H1 (cell line): ENCODE results near the gene SGK1. TPM values are rescaled to one million over a fixed set of nuclear protein-coding genes. Genes with fewer than 3 reads are reported as not detected.

ENCODE experiments used
- CTCF ChIA-PET: fragments of 300-600 bp; sonication (Branson Sonifier 250); formaldehyde crosslinking; loops from one replicate; lab custom pipeline; 2021; ENCODE audit not compliant: partially characterized antibody; lab: Charles Lee
- POLR2A ChIA-PET: fragments of 300-600 bp; sonication (Branson Sonifier 250); formaldehyde crosslinking; loops from one replicate; lab custom pipeline; 2021; ENCODE audit warnings: inconsistent platforms; ENCODE audit not compliant: partially characterized antibody; lab: Charles Lee
- DNase-seq, 2 experiments: peaks; one replicate each; pipeline versions ENCODE4 v3.0.0 to v3.0.0-alpha.2; 2010 to 2022; ENCODE audit warnings: low spot score in 2 of 2, low read depth in 1 of 2, mixed read lengths in 1 of 2
- FAIRE-seq: peaks from 2 replicates; lab custom pipeline; 2011; peaks lifted over from hg19 to GRCh38; lab: Jason Lieb, UNC
- H2AFZ ChIP-seq: 2 replicates; pipeline ENCODE4 v1.8.1; 2012; ENCODE audit warnings: low read length, inconsistent platforms
- H2AK5ac ChIP-seq: 2 replicates; pipeline ENCODE4 v1.6.1; 2013; ENCODE audit warnings: low read depth, low read length
- H2BK120ac ChIP-seq: replicated peaks from 2 replicates; pipeline ENCODE3; 2013; ENCODE audit warnings: low read depth, low read length, inconsistent platforms
- H2BK12ac ChIP-seq: 2 replicates; pipeline ENCODE4 v1.6.1; 2013; ENCODE audit warnings: low read depth, low read length
- H2BK15ac ChIP-seq: 2 replicates; pipeline ENCODE4 v1.6.1; 2013; ENCODE audit warnings: low read length
- H2BK20ac ChIP-seq: 2 replicates; pipeline ENCODE4 v1.6.1; 2013; ENCODE audit warnings: low read length
- H2BK5ac ChIP-seq: 2 replicates; pipeline ENCODE4 v1.6.1; 2013; ENCODE audit warnings: low read depth, low read length
- H3K14ac ChIP-seq: 2 replicates; pipeline ENCODE4 v1.6.1; 2013; ENCODE audit warnings: inconsistent platforms; ENCODE audit not compliant: insufficient read length
- H3K18ac ChIP-seq: 2 replicates; pipeline ENCODE4 v1.6.1; 2013; ENCODE audit warnings: low read length; ENCODE audit errors: extremely low read depth
- H3K23ac ChIP-seq: 2 replicates; pipeline ENCODE4 v1.6.1; 2013; ENCODE audit warnings: inconsistent platforms; ENCODE audit not compliant: insufficient read length
- H3K23me2 ChIP-seq: 2 replicates; pipeline ENCODE4 v1.6.1; 2013; ENCODE audit warnings: low read depth, low read length
- H3K27ac ChIP-seq: 2 replicates; pipeline ENCODE4 v1.6.1; 2011; ENCODE audit warnings: low read depth, low read length, inconsistent platforms
- H3K27me3 ChIP-seq, 4 experiments: replicated peaks in 1 of 4; 1 replicate in 1 of 4; 2 replicates in 3 of 4; pipeline versions ENCODE4 v1.6.1 to v1.8.1; 2011 to 2013; ENCODE audit warnings: low read length in 3 of 4, mild to moderate bottlenecking in 3 of 4, inconsistent platforms in 2 of 4, mixed read lengths in 2 of 4, moderate library complexity in 1 of 4; ENCODE audit not compliant: control insufficient read depth in 3 of 4, insufficient read depth in 3 of 4; ENCODE audit errors: extremely low read depth in 1 of 4
- H3K36me3 ChIP-seq, 4 experiments: 2 replicates each; pipeline versions ENCODE4 v1.6.1 to v1.8.1; 2011 to 2013; ENCODE audit warnings: mild to moderate bottlenecking in 4 of 4, low read length in 3 of 4, moderate library complexity in 2 of 4, control low read depth in 1 of 4, inconsistent platforms in 1 of 4; ENCODE audit not compliant: insufficient read depth in 4 of 4, control insufficient read depth in 2 of 4
- H3K4ac ChIP-seq: replicated peaks from 2 replicates; pipeline ENCODE3; 2013; ENCODE audit warnings: low read length, low read depth, mixed read lengths, inconsistent platforms; ENCODE audit not compliant: insufficient read length
- H3K4me1 ChIP-seq, 4 experiments: replicated peaks in 1 of 4; 1 replicate in 1 of 4; 2 replicates in 3 of 4; pipeline versions ENCODE4 v1.6.1 to v1.8.1; 2011 to 2013; ENCODE audit warnings: low read length in 3 of 4, inconsistent platforms in 2 of 4, mixed read lengths in 1 of 4; ENCODE audit not compliant: insufficient read depth in 4 of 4, control insufficient read depth in 3 of 4
- H3K4me2 ChIP-seq, 2 experiments: 2 replicates each; pipeline versions ENCODE4 v1.6.1 to v1.8.1; 2011 to 2013; ENCODE audit warnings: low read depth in 2 of 2, low read length in 2 of 2, control low read depth in 1 of 2, inconsistent platforms in 1 of 2, mild to moderate bottlenecking in 1 of 2; ENCODE audit not compliant: insufficient read depth in 1 of 2
- H3K4me3 ChIP-seq, 4 experiments: fragments of 200-600, 300-600 bp in 1 of 4; sonication (generic), shearing (Covaris generic), sonication (Bioruptor Twin) in 1 of 4; 2 replicates each; pipeline versions ENCODE4 v1.5.1 to v1.8.1; 2011 to 2016; ENCODE audit warnings: low read length in 4 of 4, low read depth in 3 of 4, control low read depth in 2 of 4, inconsistent platforms in 2 of 4, mild to moderate bottlenecking in 2 of 4, mixed read lengths in 1 of 4, moderate library complexity in 1 of 4; ENCODE audit not compliant: insufficient read depth in 2 of 4; ENCODE audit errors: extremely low read depth in 1 of 4
- H3K56ac ChIP-seq: replicated peaks from 2 replicates; pipeline ENCODE3; 2013; ENCODE audit warnings: low read depth, mild to moderate bottlenecking, mixed read lengths, low read length, inconsistent platforms; ENCODE audit not compliant: insufficient read length
- H3K79me1 ChIP-seq: 2 replicates; pipeline ENCODE4 v1.6.1; 2013; ENCODE audit warnings: low read depth, low read length, control low read depth
- H3K79me2 ChIP-seq, 2 experiments: 2 replicates each; pipeline versions ENCODE4 v1.6.1 to v1.8.1; 2012 to 2013; ENCODE audit warnings: low read length in 2 of 2, mild to moderate bottlenecking in 2 of 2, inconsistent platforms in 1 of 2; ENCODE audit not compliant: insufficient read depth in 2 of 2, control insufficient read depth in 1 of 2
- H3K9ac ChIP-seq, 4 experiments: replicated peaks in 1 of 4; 1 replicate in 1 of 4; 2 replicates in 3 of 4; pipeline versions ENCODE4 v1.6.1 to v1.8.1; 2011 to 2013; ENCODE audit warnings: low read depth in 3 of 4, low read length in 3 of 4, control low read depth in 2 of 4, mild to moderate bottlenecking in 2 of 4, moderate library complexity in 2 of 4, inconsistent platforms in 1 of 4; ENCODE audit errors: extremely low read depth in 1 of 4
- H3K9me3 ChIP-seq, 2 experiments: 2 replicates each; pipeline versions ENCODE4 v1.6.1 to v1.8.1; 2012 to 2013; ENCODE audit warnings: mild to moderate bottlenecking in 2 of 2, moderate library complexity in 2 of 2, control low read depth in 1 of 2, inconsistent platforms in 1 of 2, low read depth in 1 of 2, low read length in 1 of 2, mixed read lengths in 1 of 2; ENCODE audit not compliant: insufficient read depth in 2 of 2
- H4K20me1 ChIP-seq, 2 experiments: replicated peaks in 1 of 2; 2 replicates each; pipeline versions ENCODE3 to v1.8.1; 2011 to 2013; ENCODE audit warnings: inconsistent platforms in 2 of 2, low read length in 2 of 2, mild to moderate bottlenecking in 1 of 2; ENCODE audit not compliant: insufficient read depth in 2 of 2, control insufficient read depth in 1 of 2
- H4K5ac ChIP-seq: 2 replicates; pipeline ENCODE4 v1.6.1; 2013; ENCODE audit warnings: low read length, low read depth, mixed read lengths, inconsistent platforms; ENCODE audit not compliant: insufficient read length
- H4K8ac ChIP-seq: 2 replicates; pipeline ENCODE4 v1.8.0; 2013; ENCODE audit warnings: mild to moderate bottlenecking, moderate library complexity, low read length, inconsistent platforms; ENCODE audit not compliant: insufficient read depth; ENCODE audit errors: extremely low read depth
- H4K91ac ChIP-seq: replicated peaks from 2 replicates; pipeline ENCODE3; 2013; ENCODE audit warnings: low read length, mixed read lengths, inconsistent platforms; ENCODE audit not compliant: insufficient read length
- BCL11A ChIP-seq, 2 experiments: IDR thresholded peaks; one replicate each; pipeline ENCODE4 v1.6.1; 2011; ENCODE audit warnings: low read depth in 2 of 2, low read length in 2 of 2, mild to moderate bottlenecking in 2 of 2
- BRCA1 ChIP-seq: IDR thresholded peaks from 2 replicates; pipeline ENCODE4 v1.6.1; 2012; ENCODE audit warnings: low read depth, low read length, improper control_type of control experiment
- CBX8 ChIP-seq: fragments of 300-800, 300-1000 bp; sonication (generic); IDR thresholded peaks from 2 replicates; pipeline ENCODE4 v1.7.1; 2016; ENCODE audit warnings: low read depth, low read length, borderline replicate concordance
- CHD1 ChIP-seq: IDR thresholded peaks from 2 replicates; pipeline ENCODE4 v1.6.1; 2012; ENCODE audit warnings: low read depth, low read length, improper control_type of control experiment
- CHD2 ChIP-seq: IDR thresholded peaks from 2 replicates; pipeline ENCODE4 v1.6.1; 2012; ENCODE audit warnings: low read length, improper control_type of control experiment
- HDAC2 ChIP-seq, 2 experiments: fragments of 300-600 bp in 1 of 2; sonication (generic) in 1 of 2; IDR thresholded peaks; 2 replicates each; pipeline ENCODE4 v1.6.1; 2011 to 2012; ENCODE audit warnings: low read depth in 2 of 2, low read length in 2 of 2, mild to moderate bottlenecking in 2 of 2, moderate library complexity in 2 of 2, borderline replicate concordance in 1 of 2, inconsistent platforms in 1 of 2
- KDM5A ChIP-seq: fragments of 200-600 bp; IDR thresholded peaks from 2 replicates; pipeline ENCODE4 v1.7.1; 2012; ENCODE audit warnings: mild to moderate bottlenecking, low read length, inconsistent platforms, mixed read lengths
- MAFK ChIP-seq: IDR thresholded peaks from 2 replicates; pipeline ENCODE4 v1.6.1; 2012; ENCODE audit warnings: low read depth, mild to moderate bottlenecking, improper control_type of control experiment, low read length
- POLR2AphosphoS5 ChIP-seq: IDR thresholded peaks from 2 replicates; pipeline ENCODE4 v1.6.1; 2011; ENCODE audit warnings: low read depth, low read length
- RNF2 ChIP-seq: fragments of 200-900, 300-1000 bp; sonication (generic); IDR thresholded peaks from 2 replicates; pipeline ENCODE4 v1.7.1; 2016; ENCODE audit warnings: borderline replicate concordance, low read depth, mild to moderate bottlenecking, antibody characterized with exemption, low read length; ENCODE audit not compliant: poor library complexity, severe bottlenecking; ENCODE audit errors: missing control alignments
- TAF1 ChIP-seq: IDR thresholded peaks from 2 replicates; pipeline ENCODE4 v1.6.1; 2011; ENCODE audit warnings: mild to moderate bottlenecking, low read depth, low read length
- TAF7 ChIP-seq: optimal IDR thresholded peaks from 2 replicates; pipeline ENCODE3; 2011; ENCODE audit warnings: low read depth, mild to moderate bottlenecking, inconsistent platforms, low read length, moderate library complexity, borderline replicate concordance
- WGBS, 2 experiments: shearing (Covaris generic) in 1 of 2; methylation state at CpG; one replicate each; pipeline versions ENCODE4 v1.1.6 to v1.1.7; 2013 to 2015; ENCODE audit warnings: low lambda C conversion rate in 2 of 2, mixed read lengths in 2 of 2, inconsistent platforms in 1 of 2, low coverage in 1 of 2, missing lambda C conversion rate in 1 of 2; ENCODE audit not compliant: insufficient replicate concordance in 2 of 2, insufficient coverage in 1 of 2, insufficient read length in 1 of 2; ENCODE audit errors: extremely low coverage in 1 of 2, missing lambda C conversion rate in 1 of 2; 5-methylcytosine and 5-hydroxymethylcytosine counted together
- polyA plus RNA-seq, 7 experiments: library from polyadenylated mRNA; depleted of rRNA in 3 of 7; stranded (reverse) in 5 of 7; unstranded in 2 of 7; fragments of >200 nt in 5 of 7; fragments of 200-250 nt in 2 of 7; gene quantifications; 1 replicate in 5 of 7; 2 replicates in 1 of 7; 4 replicates in 1 of 7; pipeline versions ENCODE4 v1.2.1 to v1.2.3, GENCODE V29; 2011 to 2013; ENCODE audit warnings: missing spikeins in 2 of 7, mixed read lengths in 2 of 7
- total RNA-seq: library from RNA; stranded (reverse); fragmentation: NEBNext Ultra II Directional; extraction: Animal tissue kit (Norgen Biotek cat#: 25700); gene quantifications from 2 replicates; pipeline ENCODE4 v1.2.1, GENCODE V29; 2021

SGK1 gene
- total and polyA plus RNA-seq, 2 of the 8 experiments (the other 6 are each of a cell fraction or from before 2014, with no cell fraction given), result 14.5 to 18.4 TPM

- Histone ChIP-seq H3K79me2 (no peaks in the 10 kb centered on the region), H4K5ac (no peak overlapping the region), H3K23ac (no peak overlapping the region), H3K23me2 (no peaks in the 10 kb centered on the region), H3K4me2 (no peak overlapping the region), H3K4me3 (no peak overlapping the region), H3K9ac (no peak overlapping the region), H2BK5ac (no peak overlapping the region), H4K8ac (no peak overlapping the region; the same call in 1 of the 2 replicates), H3K9me3 (no peaks in the 10 kb centered on the region), H3K4ac (no peak overlapping the region), H3K4me1 (peaks cover 0 to 2% (median 0%) of the 10 kb centered on the region in 4 experiments; a peak in 1 of 7 replicates), H4K91ac (no peak overlapping the region), H3K14ac (no peak overlapping the region), H3K27me3 (no peaks in the 10 kb centered on the region), H2BK20ac (no peak overlapping the region), H2BK120ac (no peak overlapping the region), H2AK5ac (no peak overlapping the region), H3K56ac (no peak overlapping the region), H2BK12ac (no peak overlapping the region), H3K36me3 (no peaks in the 10 kb centered on the region), H3K27ac (no peak overlapping the region), H3K18ac (no peak overlapping the region), H2BK15ac (no peak overlapping the region), H2AFZ (0 out of 2 replicates have a peak overlapping the region, but pooled peaks have one; percentile 58), H4K20me1 (no peaks in the 10 kb centered on the region), H3K79me1 (no peaks in the 10 kb centered on the region)
- FAIRE-seq (no peak), DNase-seq (no peak)
- TF ChIP-seq BCL11A (IDR thresholded peaks at IDR 0.05; ENCODE audit: low read depth in 2 of 2, low read length in 2 of 2), result no peak
- TF ChIP-seq HDAC2 (IDR thresholded peaks at IDR 0.05; ENCODE audit: borderline replicate concordance in 1 of 2, low read depth in 2 of 2, low read length in 2 of 2), result no peak
- TF ChIP-seq CHD1, result no peak
- no peak for TF ChIP-seq TAF7
- TF ChIP-seq MAFK, result no peak
- TF ChIP-seq RNF2, result no peak
- no peak for TF ChIP-seq TAF1
- no peak for TF ChIP-seq POLR2AphosphoS5
- TF ChIP-seq KDM5A, result no peak
- no peak for TF ChIP-seq CBX8
- TF ChIP-seq BRCA1, result no peak
- no peak for TF ChIP-seq CHD2
- ChIA-PET POLR2A (no interaction called here), CTCF (interaction anchor here (1.1 to 3.7 kb wide), 10 partner anchors 9 to 790 kb away, joined by 3 to 17 read pairs (median 4); no protein-coding TSS in a partner anchor)
- WGBS, 2 experiments, result 87% methylated on average over 8 of the region's 8 CpGs; no CpG with 5 or more reads in 1 of the 2 experiments
Observed at GRCh38 chr6:134152767-134153485, 165.0 kb downstream of the SGK1 start.
